WERI-Rb-1 (cell line): ENCODE measurements around the gene DARS2.

ENCODE experiments used
- DNase-seq: peaks from one replicate; pipeline ENCODE4 v3.0.0-alpha.2; 2020
- H3K27ac ChIP-seq: fragments of 250-450 bp; sonication (Bioruptor Pico); 2 replicates; pipeline ENCODE4 v1.5.1; 2020; ENCODE audit warnings: mild to moderate bottlenecking, moderate library complexity
- H3K27me3 ChIP-seq: fragments of 250-450 bp; sonication (Bioruptor Pico); 2 replicates; pipeline ENCODE4 v1.5.1; 2021; ENCODE audit warnings: mild to moderate bottlenecking, low read depth, moderate library complexity; ENCODE audit not compliant: insufficient read depth, severe bottlenecking
- H3K36me3 ChIP-seq: fragments of 250-450 bp; sonication (Bioruptor Pico); 2 replicates; pipeline ENCODE4 v1.5.1; 2020; ENCODE audit warnings: mild to moderate bottlenecking, moderate library complexity
- H3K4me3 ChIP-seq: 2 replicates; pipeline ENCODE4 v1.5.1; 2011; ENCODE audit warnings: low read depth, mild to moderate bottlenecking, control low read depth, low read length
- H3K9me3 ChIP-seq: fragments of 250-450 bp; sonication (Bioruptor Pico); 2 replicates; pipeline ENCODE4 v1.5.1; 2021; ENCODE audit warnings: mild to moderate bottlenecking, moderate library complexity; ENCODE audit not compliant: severe bottlenecking
- CTCF ChIP-seq: IDR thresholded peaks from 2 replicates; pipeline ENCODE4 v1.5.1; 2011; ENCODE audit warnings: low read depth, mild to moderate bottlenecking, control low read depth, inconsistent platforms, low read length

The DARS2 gene

DNA sequence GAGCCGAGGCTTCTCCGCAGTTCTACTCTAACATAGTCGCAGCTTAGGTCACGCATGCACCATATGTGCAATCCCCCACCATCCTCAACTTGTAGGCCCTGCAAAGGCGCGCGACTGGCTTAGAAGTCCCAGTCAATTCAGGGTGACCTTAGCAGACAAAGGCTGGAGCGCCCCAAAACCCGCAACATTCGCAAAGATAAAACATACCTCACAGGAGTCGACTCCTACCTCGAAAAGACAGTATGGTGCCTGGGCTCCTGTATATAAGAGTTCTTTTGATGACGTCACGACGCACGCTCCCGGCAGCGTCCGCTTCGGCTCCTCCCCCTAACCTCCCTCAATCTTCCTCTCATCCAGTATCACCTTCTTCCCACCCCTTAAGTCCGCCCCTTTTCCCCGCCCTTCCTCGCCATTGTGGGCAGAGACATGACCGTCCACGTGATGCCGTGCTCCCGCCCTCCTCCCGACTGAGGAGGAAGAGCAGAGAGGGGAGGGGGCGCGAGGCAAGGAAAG, 43.3 kb downstream of the DARS2 start, which contains the start of gene GAS5:
Gene GAS5, minus strand, starts transcription at position 237 of the 513 bp plus-strand sequence.
- peak within 1 kb of the TSS; percentile 95 for H3K27ac ChIP-seq
- DNase-seq: peak; percentile 100
- H3K9me3 ChIP-seq: no peaks in the 10 kb centered on the region
- peak within 1 kb of the TSS; percentile 96 for H3K4me3 ChIP-seq
- TF ChIP-seq CTCF: no peak
- no peaks in the 10 kb centered on the region for H3K27me3 ChIP-seq
- peaks cover 60% of the 10 kb centered on the region for H3K36me3 ChIP-seq

- Histone ChIP-seq H3K27ac (peak within 1 kb of the TSS; percentile 95), H3K36me3 (peaks cover 53% of the 10 kb centered on the region), H3K27me3 (no peaks in the 10 kb centered on the region), H3K9me3 (no peaks in the 10 kb centered on the region), H3K4me3 (peak within 1 kb of the TSS; percentile 96)
- peak; percentile 98 for DNase-seq
- no peak for TF ChIP-seq CTCF
Measured at GRCh38 chr1:173868266-173869020, 44.0 kb downstream of the DARS2 start, which contains the start of gene ZBTB37. Gene ZBTB37 (plus strand): TSS chr1:173868380. CDS start chr1:173870226, 1,846 bp downstream.

GRCh38 chr1:173869021-173869359, 44.5 kb downstream of the DARS2 start:
- Histone ChIP-seq H3K27me3 (no peaks in the 10 kb centered on the region), H3K27ac (no peak overlapping the region), H3K4me3 (peak overlapping the region; percentile 96), H3K9me3 (no peaks in the 10 kb centered on the region), H3K36me3 (peaks cover 48% of the 10 kb centered on the region)
- no peak for DNase-seq
- TF ChIP-seq CTCF: no peak

DNA sequence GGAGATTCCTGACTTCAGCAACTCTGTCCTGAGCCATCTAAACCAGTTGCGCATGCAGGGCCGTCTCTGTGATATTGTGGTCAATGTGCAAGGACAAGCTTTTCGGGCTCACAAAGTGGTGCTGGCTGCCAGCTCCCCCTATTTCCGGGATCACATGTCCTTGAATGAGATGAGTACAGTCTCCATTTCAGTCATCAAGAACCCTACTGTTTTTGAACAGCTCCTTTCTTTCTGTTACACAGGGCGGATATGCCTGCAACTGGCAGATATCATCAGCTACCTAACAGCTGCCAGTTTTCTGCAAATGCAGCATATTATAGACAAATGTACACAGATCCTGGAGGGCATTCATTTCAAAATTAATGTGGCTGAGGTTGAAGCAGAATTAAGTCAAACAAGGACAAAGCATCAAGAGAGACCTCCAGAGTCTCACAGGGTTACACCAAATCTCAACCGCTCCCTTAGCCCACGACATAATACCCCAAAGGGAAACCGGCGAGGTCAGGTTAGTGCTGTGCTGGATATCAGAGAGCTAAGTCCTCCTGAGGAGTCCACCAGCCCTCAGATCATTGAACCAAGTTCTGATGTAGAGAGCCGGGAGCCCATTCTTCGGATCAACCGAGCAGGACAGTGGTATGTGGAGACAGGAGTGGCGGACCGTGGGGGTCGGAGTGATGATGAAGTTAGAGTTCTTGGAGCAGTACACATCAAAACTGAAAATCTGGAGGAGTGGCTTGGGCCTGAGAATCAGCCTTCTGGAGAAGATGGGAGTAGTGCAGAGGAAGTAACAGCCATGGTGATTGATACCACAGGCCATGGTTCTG, 46.0 kb downstream of the DARS2 start:
- H3K9me3 ChIP-seq: no peaks in the 10 kb centered on the region
- H3K27ac ChIP-seq: no peak overlapping the region
- no peak for TF ChIP-seq CTCF
- DNase-seq: no peak
- H3K4me3 ChIP-seq: no peak overlapping the region
- H3K36me3 ChIP-seq: peaks cover 37% of the 10 kb centered on the region
- H3K27me3 ChIP-seq: no peaks in the 10 kb centered on the region

DNA sequence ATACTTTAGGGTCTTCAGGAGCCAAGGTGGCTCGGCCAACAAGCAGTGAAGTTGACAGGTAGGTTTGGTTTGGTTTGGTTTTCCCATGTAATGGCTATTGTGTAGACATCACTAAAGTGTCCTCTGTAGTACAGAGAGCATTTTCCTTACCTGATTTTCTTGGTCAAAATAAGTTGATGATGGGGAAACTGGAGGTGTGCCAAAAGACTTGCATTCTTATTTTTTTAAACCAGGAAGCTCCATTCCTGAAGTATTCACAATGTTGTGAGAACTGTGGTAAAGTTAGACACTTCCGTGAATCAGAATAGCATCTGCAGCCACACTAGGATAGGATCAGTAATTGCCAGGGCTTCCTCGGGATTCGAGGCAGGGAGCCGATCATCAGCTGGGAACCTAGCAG, 46.6 kb downstream of the DARS2 start:
- no peak overlapping the region for H3K4me3 ChIP-seq
- H3K36me3 ChIP-seq: peaks cover 31% of the 10 kb centered on the region
- DNase-seq: no peak
- H3K27me3 ChIP-seq: no peaks in the 10 kb centered on the region
- H3K27ac ChIP-seq: no peak overlapping the region
- no peak for TF ChIP-seq CTCF
- no peaks in the 10 kb centered on the region for H3K9me3 ChIP-seq
